Adipose tissue (tissue), 3 donors: ENCODE measurements around the gene ITK. TPM values are rescaled to one million over a fixed set of nuclear protein-coding genes. Genes with fewer than 3 reads are reported as not detected.

Experiments used
- H3K27ac ChIP-seq: one replicate; pipeline ENCODE4 v1.5.1; 2013; ENCODE audit warnings: low read depth, low read length
- WGBS, 3 donors: extraction: QIAGEN DNeasy Blood & Tissue Kit; methylation state at CpG; one replicate each; pipeline ENCODE4 v1.1.7; 2013; 5-methylcytosine and 5-hydroxymethylcytosine counted together
- polyA plus RNA-seq, 3 donors: library from polyadenylated mRNA; stranded (reverse); fragments of 200-250 nt; gene quantifications; one replicate each; pipeline ENCODE4 v1.2.3, GENCODE V29; 2013
- donor health status: healthy with polysubstance abuse.
- donor health status: Bipolar disorder and iron deficiency.
- donor health status: healthy.

Gene ITK
- polyA plus RNA-seq, result 1 to 10 TPM in 1 of 3 donors, under 1 TPM in 2; 0.22 to 1.4 (median 0.90) TPM

- no peak within 1 kb of the TSS for H3K27ac ChIP-seq
- 62 to 73% (median 70%) methylated on average over 8 of the region's 8 CpGs for WGBS, 3 donors
Observed at GRCh38 chr5:157180374-157181264, at the start of gene ITK. TSS of gene ITK (plus strand) at chr5:157180840. CDS start at chr5:157180978, 138 bp downstream.

GRCh38 chr5:157130925-157131324 is 49.7 kb upstream of the ITK start:
- WGBS, 3 donors, result 55 to 72% (median 69%) methylated on average over 7 of the region's 7 CpGs
- no peak overlapping the region for H3K27ac ChIP-seq

- 6 to 34% (median 31%) methylated on average over 1 of the region's 1 CpG for WGBS, 3 donors
- no peak overlapping the region for H3K27ac ChIP-seq
Observed at GRCh38 chr5:157132281-157132612, 48.4 kb upstream of the ITK start.

GRCh38 chr5:157137691-157138090 is 42.9 kb upstream of the ITK start:
- WGBS, 3 donors, result 95 to 98% (median 95%) methylated on average over 6 of the region's 6 CpGs
- no peak overlapping the region for H3K27ac ChIP-seq

GRCh38 chr5:157142317-157143126 is 38.1 kb upstream of the ITK start, which contains the start of gene MED7:
TSS of gene MED7 (minus strand) at chr5:157142865. CDS start at chr5:157139431, 3,434 bp downstream.
- WGBS, 3 donors, result 0 to 1% (median 1%) methylated on average over 48 of the region's 48 CpGs

GRCh38 chr5:157143127-157143971 is 37.3 kb upstream of the ITK start:
- 7 to 13% (median 10%) methylated on average over 33 of the region's 33 CpGs for WGBS, 3 donors
- no peak overlapping the region for H3K27ac ChIP-seq

More at GRCh38 chr5:157142317-157143126, 38.1 kb upstream of the ITK start, which contains the start of gene MED7:
- no peak within 1 kb of the TSS for H3K27ac ChIP-seq

GRCh38 chr5:157148734-157149615 is 31.7 kb upstream of the ITK start:
- WGBS, 3 donors, result 67 to 79% (median 78%) methylated on average over 14 of the region's 14 CpGs
- H3K27ac ChIP-seq, result no peak overlapping the region

GRCh38 chr5:157150995-157151394 is 29.6 kb upstream of the ITK start:
- WGBS, 3 donors, result 84 to 93% (median 90%) methylated on average over 3 of the region's 3 CpGs
- no peak overlapping the region for H3K27ac ChIP-seq

GRCh38 chr5:157155297-157155696 is 25.3 kb upstream of the ITK start:
- H3K27ac ChIP-seq, result no peak overlapping the region
- WGBS, 3 donors, result 66 to 83% (median 72%) methylated on average over 3 of the region's 3 CpGs

GRCh38 chr5:157157293-157157891 is 23.2 kb upstream of the ITK start:
- H3K27ac ChIP-seq, result no peak overlapping the region
- WGBS, 3 donors, result 50 to 93% (median 83%) methylated on average over 1 of the region's 1 CpG

GRCh38 chr5:157159209-157159751 is 21.4 kb upstream of the ITK start:
- 80 to 89% (median 84%) methylated on average over 6 of the region's 6 CpGs for WGBS, 3 donors
- no peak overlapping the region for H3K27ac ChIP-seq

GRCh38 chr5:157160001-157160400 is 20.6 kb upstream of the ITK start:
- 85 to 90% (median 88%) methylated on average over 4 of the region's 4 CpGs for WGBS, 3 donors
- H3K27ac ChIP-seq, result no peak overlapping the region

GRCh38 chr5:157161996-157162395 is 18.6 kb upstream of the ITK start:
- 86 to 90% (median 90%) methylated on average over 6 of the region's 6 CpGs for WGBS, 3 donors
- H3K27ac ChIP-seq, result no peak overlapping the region

- WGBS, 3 donors, result 91 to 94% (median 92%) methylated on average over 12 of the region's 12 CpGs
- H3K27ac ChIP-seq, result no peak overlapping the region
Observed at GRCh38 chr5:157162919-157163510, 17.6 kb upstream of the ITK start.

- H3K27ac ChIP-seq, result no peak overlapping the region
- 74 to 78% (median 76%) methylated on average over 5 of the region's 5 CpGs for WGBS, 3 donors
Observed at GRCh38 chr5:157164521-157164920, 16.1 kb upstream of the ITK start.

- WGBS, 3 donors, result 82 to 89% (median 87%) methylated on average over 4 of the region's 4 CpGs
- H3K27ac ChIP-seq, result no peak overlapping the region
Observed at GRCh38 chr5:157165261-157165660, 15.4 kb upstream of the ITK start.
